CD4-positive, alpha-beta T cell treated with Interleukin-10 for 1 hour (primary cell): ENCODE measurements around the gene PPM1M.
A peak's percentile ranks its signal among the peaks of the same experiment; 100 is the strongest.

Source experiments
- DNase-seq: peaks from one replicate; pipeline ENCODE4 v3.0.0-alpha.2; 2020

The PPM1M gene

GRCh38 chr3:52216585-52217408 lies 28.8 kb upstream of the PPM1M start:
- DNase-seq = peak; percentile 59

GRCh38 chr3:52217409-52217805 lies 28.2 kb upstream of the PPM1M start:
- DNase-seq = peak; percentile 29

- no peak for DNase-seq
Observed at GRCh38 chr3:52218026-52218425, 27.5 kb upstream of the PPM1M start.

GRCh38 chr3:52218454-52218853 lies 27.1 kb upstream of the PPM1M start:
- DNase-seq = peak; percentile 37

GRCh38 chr3:52218937-52219650 lies 26.5 kb upstream of the PPM1M start:
- DNase-seq = no peak

- peak; percentile 87 for DNase-seq
Observed at GRCh38 chr3:52220380-52221026, 25.1 kb upstream of the PPM1M start.

- DNase-seq = no peak
Observed at GRCh38 chr3:52221141-52221562, 24.4 kb upstream of the PPM1M start.

GRCh38 chr3:52221563-52222318 lies 23.8 kb upstream of the PPM1M start:
- DNase-seq = peak; percentile 75

- DNase-seq = no peak
Observed at GRCh38 chr3:52222319-52223221, 23.0 kb upstream of the PPM1M start.

- no peak for DNase-seq
Observed at GRCh38 chr3:52223449-52224408, 21.8 kb upstream of the PPM1M start.

GRCh38 chr3:52225452-52226228 lies 19.9 kb upstream of the PPM1M start, which contains the start of gene TLR9:
Gene TLR9, minus strand, starts transcription at chr3:52225645. Its CDS starts 116 bp downstream, at chr3:52225529.
- no peak for DNase-seq

GRCh38 chr3:52226229-52226817 lies 19.2 kb upstream of the PPM1M start:
- DNase-seq = no peak

GRCh38 chr3:52227117-52227516 lies 18.4 kb upstream of the PPM1M start:
- DNase-seq = no peak

- no peak for DNase-seq
Observed at GRCh38 chr3:52227766-52228165, 17.8 kb upstream of the PPM1M start.

GRCh38 chr3:52228266-52228665 lies 17.3 kb upstream of the PPM1M start:
- no peak for DNase-seq

GRCh38 chr3:52228751-52229291 lies 16.7 kb upstream of the PPM1M start:
- no peak for DNase-seq

- no peak for DNase-seq
Observed at GRCh38 chr3:52229656-52230055, 15.9 kb upstream of the PPM1M start.

GRCh38 chr3:52230461-52230860 lies 15.1 kb upstream of the PPM1M start:
- no peak for DNase-seq
